IPS-15b (cell line): ENCODE measurements around the gene TRAF5.

Source experiments
- H3K27me3 ChIP-seq: one replicate; pipeline ENCODE4 v1.6.1; 2013; ENCODE audit warnings: low read length; ENCODE audit not compliant: control insufficient read depth, insufficient read depth
- H3K36me3 ChIP-seq: one replicate; pipeline ENCODE4 v1.6.1; 2013; ENCODE audit warnings: low read length; ENCODE audit not compliant: control insufficient read depth, insufficient read depth
- H3K4me1 ChIP-seq: one replicate; pipeline ENCODE4 v1.6.1; 2013; ENCODE audit warnings: mild to moderate bottlenecking, low read length; ENCODE audit not compliant: control insufficient read depth, insufficient read depth
- H3K4me3 ChIP-seq: one replicate; pipeline ENCODE4 v1.5.1; 2013; ENCODE audit warnings: low read depth, low read length
- H3K9ac ChIP-seq: one replicate; pipeline ENCODE4 v1.6.1; 2013; ENCODE audit warnings: low read depth, mild to moderate bottlenecking, low read length
- H3K9me3 ChIP-seq: one replicate; pipeline ENCODE4 v1.6.1; 2013; ENCODE audit warnings: mild to moderate bottlenecking, low read length; ENCODE audit not compliant: control insufficient read depth, insufficient read depth

Gene TRAF5

GRCh38 chr1:211352465-211352864 is 25.8 kb downstream of the TRAF5 start:
- no peak overlapping the region for H3K4me3 ChIP-seq
- no peaks in the 10 kb centered on the region for H3K4me1 ChIP-seq
- no peak overlapping the region for H3K9ac ChIP-seq
- no peaks in the 10 kb centered on the region for H3K36me3 ChIP-seq
- peaks cover 3% of the 10 kb centered on the region for H3K9me3 ChIP-seq
- no peaks in the 10 kb centered on the region for H3K27me3 ChIP-seq

DNA sequence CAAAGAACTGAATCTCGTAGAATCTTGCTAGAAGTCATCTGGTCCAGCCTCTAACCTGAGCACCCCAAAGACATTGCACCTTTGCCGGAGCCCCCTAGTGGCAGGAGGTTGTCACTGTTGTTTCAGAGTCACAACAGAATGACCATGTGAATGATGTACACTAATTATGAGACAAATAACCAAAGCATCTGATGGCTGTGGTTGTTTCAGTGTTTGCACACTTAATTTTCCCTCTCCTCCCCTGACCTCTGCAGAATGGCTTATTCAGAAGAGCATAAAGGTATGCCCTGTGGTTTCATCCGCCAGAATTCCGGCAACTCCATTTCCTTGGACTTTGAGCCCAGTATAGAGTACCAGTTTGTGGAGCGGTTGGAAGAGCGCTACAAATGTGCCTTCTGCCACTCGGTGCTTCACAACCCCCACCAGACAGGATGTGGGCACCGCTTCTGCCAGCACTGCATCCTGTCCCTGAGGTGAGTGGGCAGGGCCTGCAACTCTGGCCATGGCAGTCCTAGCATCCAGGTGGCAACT is 26.4 kb downstream of the TRAF5 start:
- H3K4me1 ChIP-seq, result no peaks in the 10 kb centered on the region
- no peak overlapping the region for H3K9ac ChIP-seq
- H3K27me3 ChIP-seq, result no peaks in the 10 kb centered on the region
- no peak overlapping the region for H3K4me3 ChIP-seq
- peaks cover 3% of the 10 kb centered on the region for H3K9me3 ChIP-seq
- H3K36me3 ChIP-seq, result no peaks in the 10 kb centered on the region

DNA sequence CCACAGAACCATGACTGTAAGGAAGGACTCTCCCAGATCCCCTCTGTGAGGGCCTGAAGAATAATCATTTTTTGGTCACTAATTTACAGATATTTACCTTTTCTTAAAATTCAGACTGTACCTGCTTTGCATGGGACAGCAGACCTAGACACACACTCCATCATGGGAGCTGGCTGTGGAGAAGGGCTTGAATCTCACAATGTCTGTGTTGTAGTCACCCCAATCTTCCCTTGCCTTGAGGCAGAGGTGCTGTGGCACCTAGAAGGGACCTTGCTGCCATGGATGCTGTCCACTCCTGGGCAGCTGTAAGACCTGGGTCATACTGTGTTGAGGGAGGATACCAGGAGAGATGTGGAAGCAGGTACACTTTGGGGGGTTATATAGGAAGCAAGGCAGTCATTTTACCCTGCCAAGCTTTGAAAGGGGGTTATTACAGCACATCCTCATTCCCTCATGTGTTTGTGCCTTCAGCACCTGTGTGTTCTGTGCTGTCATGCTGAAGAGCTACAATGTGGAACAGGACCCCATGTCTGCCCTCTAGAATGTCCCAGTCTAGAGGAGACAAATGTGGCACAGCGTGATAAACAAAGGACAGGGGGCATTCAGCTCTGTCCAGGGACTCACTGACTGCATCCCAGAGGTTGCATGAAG is 27.1 kb downstream of the TRAF5 start:
- Histone ChIP-seq H3K4me3 (no peak overlapping the region), H3K9me3 (peaks cover 3% of the 10 kb centered on the region), H3K9ac (no peak overlapping the region), H3K36me3 (no peaks in the 10 kb centered on the region), H3K4me1 (no peaks in the 10 kb centered on the region), H3K27me3 (no peaks in the 10 kb centered on the region)

DNA sequence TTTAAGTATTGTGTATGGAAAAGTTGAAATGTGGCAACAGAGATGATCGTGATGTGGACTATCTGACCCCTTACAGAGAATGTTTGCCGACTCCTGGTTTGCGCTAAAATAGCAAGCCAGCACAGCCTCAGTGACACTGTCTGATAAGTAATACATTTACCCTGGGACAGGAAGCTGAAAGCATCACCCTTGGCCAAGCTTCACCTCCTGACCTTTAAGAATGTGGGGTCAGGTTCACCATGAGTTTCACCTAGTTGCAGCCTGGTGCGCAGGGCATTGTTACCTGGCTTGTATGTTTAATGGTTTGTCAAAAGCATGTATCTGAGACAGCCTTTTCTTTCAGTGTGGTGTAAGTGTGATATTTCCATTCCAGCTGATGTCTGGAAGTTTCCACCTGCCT is 29.2 kb downstream of the TRAF5 start:
- Histone ChIP-seq H3K9ac (no peak overlapping the region), H3K36me3 (no peaks in the 10 kb centered on the region), H3K4me1 (no peaks in the 10 kb centered on the region), H3K9me3 (peaks cover 3% of the 10 kb centered on the region), H3K27me3 (no peaks in the 10 kb centered on the region), H3K4me3 (no peak overlapping the region)

- Histone ChIP-seq H3K4me1 (no peaks in the 10 kb centered on the region), H3K27me3 (no peaks in the 10 kb centered on the region), H3K9me3 (peaks cover 3% of the 10 kb centered on the region), H3K36me3 (no peaks in the 10 kb centered on the region), H3K4me3 (no peak overlapping the region), H3K9ac (no peak overlapping the region)
Observed at GRCh38 chr1:211356723-211357407, 30.2 kb downstream of the TRAF5 start.

GRCh38 chr1:211358685-211359084 is 32.1 kb downstream of the TRAF5 start:
- Histone ChIP-seq H3K9me3 (no peaks in the 10 kb centered on the region), H3K27me3 (no peaks in the 10 kb centered on the region), H3K4me3 (no peak overlapping the region), H3K9ac (no peak overlapping the region), H3K36me3 (no peaks in the 10 kb centered on the region), H3K4me1 (no peaks in the 10 kb centered on the region)

DNA sequence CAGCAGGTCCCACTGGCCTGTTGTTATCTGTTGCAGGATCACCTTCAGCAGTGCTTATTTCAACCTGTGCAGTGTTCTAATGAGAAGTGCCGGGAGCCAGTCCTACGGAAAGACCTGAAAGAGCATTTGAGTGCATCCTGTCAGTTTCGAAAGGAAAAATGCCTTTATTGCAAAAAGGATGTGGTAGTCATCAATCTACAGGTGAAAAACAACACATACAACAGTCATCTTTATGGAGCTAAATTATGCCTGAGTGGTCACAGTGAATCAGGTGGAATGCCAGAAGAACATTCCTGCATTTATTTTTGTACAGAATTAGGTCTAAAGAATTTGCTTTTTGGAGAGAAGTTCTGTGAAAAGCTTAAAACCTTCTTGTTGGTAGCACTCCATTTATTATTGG is 33.2 kb downstream of the TRAF5 start:
- Histone ChIP-seq H3K9ac (no peak overlapping the region), H3K36me3 (no peaks in the 10 kb centered on the region)

GRCh38 chr1:211361202-211361601 is 34.6 kb downstream of the TRAF5 start:
- Histone ChIP-seq H3K36me3 (no peaks in the 10 kb centered on the region), H3K9me3 (no peaks in the 10 kb centered on the region), H3K9ac (no peak overlapping the region), H3K4me3 (no peak overlapping the region), H3K4me1 (no peaks in the 10 kb centered on the region), H3K27me3 (no peaks in the 10 kb centered on the region)

More for the DNA sequence above, 33.2 kb downstream of the TRAF5 start:
- Histone ChIP-seq H3K27me3 (no peaks in the 10 kb centered on the region), H3K9me3 (no peaks in the 10 kb centered on the region), H3K4me1 (no peaks in the 10 kb centered on the region), H3K4me3 (no peak overlapping the region)

DNA sequence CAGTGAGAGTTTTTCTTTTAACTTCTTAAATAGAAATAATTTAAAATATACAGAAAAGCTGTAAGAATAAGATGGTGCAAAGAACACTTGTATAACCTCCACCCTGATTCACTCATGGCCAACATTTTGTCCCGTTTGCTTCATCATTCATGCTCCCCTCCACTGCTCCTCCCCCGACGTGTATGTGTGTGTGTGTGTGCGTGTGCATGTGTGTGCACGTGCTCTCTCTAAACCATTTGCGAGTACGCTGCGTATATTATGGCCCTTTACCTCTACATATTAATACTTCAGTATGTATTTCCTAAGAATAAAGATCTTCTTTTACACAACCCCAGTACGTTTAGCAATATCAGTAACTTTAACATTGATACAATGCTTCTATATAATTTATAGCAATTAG is 43.0 kb downstream of the TRAF5 start:
- H3K4me3 ChIP-seq, result no peak overlapping the region
- H3K9me3 ChIP-seq, result no peaks in the 10 kb centered on the region
- H3K27me3 ChIP-seq, result no peaks in the 10 kb centered on the region
- H3K36me3 ChIP-seq, result peaks cover 6% of the 10 kb centered on the region
- no peaks in the 10 kb centered on the region for H3K4me1 ChIP-seq
- H3K9ac ChIP-seq, result no peak overlapping the region

GRCh38 chr1:211370669-211371068 is 44.0 kb downstream of the TRAF5 start:
- H3K27me3 ChIP-seq, result no peaks in the 10 kb centered on the region
- H3K9ac ChIP-seq, result no peak overlapping the region
- H3K4me3 ChIP-seq, result no peak overlapping the region
- peaks cover 6% of the 10 kb centered on the region for H3K4me1 ChIP-seq
- no peaks in the 10 kb centered on the region for H3K9me3 ChIP-seq
- peaks cover 6% of the 10 kb centered on the region for H3K36me3 ChIP-seq

DNA sequence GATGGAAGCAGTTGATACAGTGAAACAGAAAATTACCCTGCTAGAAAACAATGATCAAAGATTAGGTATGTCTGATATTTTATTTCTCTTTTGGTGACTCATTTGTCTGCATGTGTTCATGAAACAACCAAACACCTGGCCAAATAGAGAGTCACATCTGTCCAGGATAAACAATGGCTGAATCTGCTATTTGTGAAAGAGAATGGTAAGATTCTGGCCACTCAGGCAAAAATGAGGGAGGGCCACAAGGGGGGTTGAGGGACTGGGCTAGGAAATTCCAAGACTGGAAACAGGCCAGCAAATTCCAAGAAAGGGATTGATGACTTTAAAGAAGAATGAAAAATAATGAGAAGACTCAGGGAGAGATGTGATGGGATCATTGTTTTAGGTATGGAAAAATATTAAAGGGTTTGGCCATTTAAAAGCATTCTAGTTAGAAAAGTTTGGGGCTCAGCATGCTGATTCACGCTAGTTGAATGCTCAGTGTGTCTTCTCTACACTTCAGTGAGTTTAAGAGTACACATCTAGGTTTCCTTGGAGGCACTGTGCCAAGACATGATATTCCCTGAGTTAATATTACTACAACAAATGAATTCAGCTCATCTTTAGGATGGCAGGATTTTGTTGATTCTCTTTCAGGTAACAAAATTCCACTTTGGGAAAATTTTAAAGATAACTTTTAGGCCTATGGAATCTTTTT is 44.9 kb downstream of the TRAF5 start:
- H3K4me1 ChIP-seq, result peaks cover 7% of the 10 kb centered on the region
- H3K9ac ChIP-seq, result no peak overlapping the region
- no peak overlapping the region for H3K4me3 ChIP-seq
- no peaks in the 10 kb centered on the region for H3K9me3 ChIP-seq
- H3K27me3 ChIP-seq, result no peaks in the 10 kb centered on the region
- H3K36me3 ChIP-seq, result peaks cover 6% of the 10 kb centered on the region

DNA sequence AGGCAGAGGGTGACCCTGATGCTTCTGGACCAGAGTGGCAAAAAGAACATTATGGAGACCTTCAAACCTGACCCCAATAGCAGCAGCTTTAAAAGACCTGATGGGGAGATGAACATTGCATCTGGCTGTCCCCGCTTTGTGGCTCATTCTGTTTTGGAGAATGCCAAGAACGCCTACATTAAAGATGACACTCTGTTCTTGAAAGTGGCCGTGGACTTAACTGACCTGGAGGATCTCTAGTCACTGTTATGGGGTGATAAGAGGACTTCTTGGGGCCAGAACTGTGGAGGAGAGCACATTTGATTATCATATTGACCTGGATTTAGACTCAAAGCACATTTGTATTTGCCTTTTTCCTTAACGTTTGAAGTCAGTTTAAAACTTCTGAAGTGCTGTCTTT is 45.8 kb downstream of the TRAF5 start:
- no peaks in the 10 kb centered on the region for H3K27me3 ChIP-seq
- peaks cover 15% of the 10 kb centered on the region for H3K4me1 ChIP-seq
- peaks cover 6% of the 10 kb centered on the region for H3K36me3 ChIP-seq
- no peaks in the 10 kb centered on the region for H3K9me3 ChIP-seq
- H3K9ac ChIP-seq, result no peak overlapping the region
- H3K4me3 ChIP-seq, result no peak overlapping the region
